Left hindlimb (tissue), 1 donor: Measurements from ENCODE around the gene DENND2A.

Source experiments
- DNase-seq: peaks from one replicate; pipeline ENCODE4 v3.0.0-alpha.2; 2018

Gene DENND2A

GRCh38 chr7:140489026-140489359 lies 151.6 kb downstream of the DENND2A start:
- no peak for DNase-seq

- no peak for DNase-seq
These were observed 154.9 kb downstream of the DENND2A start for GRCh38 chr7:140485500-140486265.

GRCh38 chr7:140484951-140485499 lies 155.6 kb downstream of the DENND2A start:
- no peak for DNase-seq

- DNase-seq = no peak
These were observed 156.1 kb downstream of the DENND2A start for GRCh38 chr7:140484479-140484878.

GRCh38 chr7:140479739-140480084 lies 160.9 kb downstream of the DENND2A start:
- no peak for DNase-seq

- peak; percentile 94 for DNase-seq
These were observed 161.4 kb downstream of the DENND2A start, which contains the start of gene MKRN1 for GRCh38 chr7:140479062-140479738. MKRN1 (minus strand) TSS chr7:140479505; CDS start chr7:140479344, 161 bp downstream.

GRCh38 chr7:140478246-140479061 lies 162.2 kb downstream of the DENND2A start:
- DNase-seq = peak; percentile 58

- no peak for DNase-seq
These were observed 163.8 kb downstream of the DENND2A start for GRCh38 chr7:140476698-140477261.

GRCh38 chr7:140475747-140476333 lies 164.8 kb downstream of the DENND2A start:
- no peak for DNase-seq
